ENCODE measurements around the gene THRAP3.

Gene THRAP3

GRCh38 chr1:36327421-36328087, 103.3 kb downstream of the THRAP3 start:
- Histone ChIP-seq H3K27me3 (ENCODE audit: insufficient read depth, poor library complexity, severe bottlenecking) (no peaks in the 10 kb centered on the region), H3K4me1 (ENCODE audit: insufficient read depth, poor library complexity, severe bottlenecking) (no peaks in the 10 kb centered on the region)
- TF ChIP-seq CTCF (IDR thresholded peaks at IDR 0.05; ENCODE audit: poor library complexity, severe bottlenecking), result no peak

GRCh38 chr1:36328088-36328480, 103.8 kb downstream of the THRAP3 start:
- Histone ChIP-seq H3K4me1 (ENCODE audit: insufficient read depth, poor library complexity, severe bottlenecking) (no peaks in the 10 kb centered on the region), H3K27me3 (ENCODE audit: insufficient read depth, poor library complexity, severe bottlenecking) (no peaks in the 10 kb centered on the region), H3K36me3 (ENCODE audit: low read depth) (no peaks in the 10 kb centered on the region), H3K27ac (ENCODE audit: poor library complexity, severe bottlenecking) (no peak overlapping the region), H3K4me3 (ENCODE audit: severe bottlenecking) (no peak overlapping the region), H3K9me3 (ENCODE audit: severe bottlenecking) (no peaks in the 10 kb centered on the region)
- no peak for TF ChIP-seq CTCF (IDR thresholded peaks at IDR 0.05; ENCODE audit: poor library complexity, severe bottlenecking)
- DNase-seq (ENCODE audit: low spot score), result no peak
- no peak for ATAC-seq (ENCODE audit: low read depth)

More at GRCh38 chr1:36327421-36328087, 103.3 kb downstream of the THRAP3 start:
- no peak overlapping the region for H3K27ac ChIP-seq (ENCODE audit: poor library complexity, severe bottlenecking)
- H3K4me3 ChIP-seq (ENCODE audit: severe bottlenecking), result no peak overlapping the region
- peak; percentile 44 for ATAC-seq (ENCODE audit: low read depth)
- H3K36me3 ChIP-seq (ENCODE audit: low read depth), result no peaks in the 10 kb centered on the region
- H3K9me3 ChIP-seq (ENCODE audit: severe bottlenecking), result no peaks in the 10 kb centered on the region
- DNase-seq (ENCODE audit: low spot score), result no peak

GRCh38 chr1:36328713-36329112, 104.5 kb downstream of the THRAP3 start:
- Histone ChIP-seq H3K4me3 (ENCODE audit: severe bottlenecking) (no peak overlapping the region), H3K36me3 (ENCODE audit: low read depth) (no peaks in the 10 kb centered on the region), H3K27me3 (ENCODE audit: insufficient read depth, poor library complexity, severe bottlenecking) (no peaks in the 10 kb centered on the region), H3K4me1 (ENCODE audit: insufficient read depth, poor library complexity, severe bottlenecking) (no peaks in the 10 kb centered on the region), H3K9me3 (ENCODE audit: severe bottlenecking) (no peaks in the 10 kb centered on the region), H3K27ac (ENCODE audit: poor library complexity, severe bottlenecking) (no peak overlapping the region)
- DNase-seq (ENCODE audit: low spot score) (no peak), ATAC-seq (ENCODE audit: low read depth) (no peak)
- no peak for TF ChIP-seq CTCF (IDR thresholded peaks at IDR 0.05; ENCODE audit: poor library complexity, severe bottlenecking)

- Histone ChIP-seq H3K36me3 (ENCODE audit: low read depth) (no peaks in the 10 kb centered on the region), H3K27ac (ENCODE audit: poor library complexity, severe bottlenecking) (no peak overlapping the region), H3K4me1 (ENCODE audit: insufficient read depth, poor library complexity, severe bottlenecking) (no peaks in the 10 kb centered on the region), H3K9me3 (ENCODE audit: severe bottlenecking) (no peaks in the 10 kb centered on the region), H3K4me3 (ENCODE audit: severe bottlenecking) (no peak overlapping the region), H3K27me3 (ENCODE audit: insufficient read depth, poor library complexity, severe bottlenecking) (no peaks in the 10 kb centered on the region)
- no peak for TF ChIP-seq CTCF (IDR thresholded peaks at IDR 0.05; ENCODE audit: poor library complexity, severe bottlenecking)
- DNase-seq (ENCODE audit: low spot score) (no peak), ATAC-seq (ENCODE audit: low read depth) (no peak)
Observed at GRCh38 chr1:36329817-36330216, 105.6 kb downstream of the THRAP3 start.

- H3K4me3 ChIP-seq (ENCODE audit: severe bottlenecking), result no peak overlapping the region
- H3K9me3 ChIP-seq (ENCODE audit: severe bottlenecking), result no peaks in the 10 kb centered on the region
- TF ChIP-seq CTCF (IDR thresholded peaks at IDR 0.05; ENCODE audit: poor library complexity, severe bottlenecking), result no peak
- H3K27ac ChIP-seq (ENCODE audit: poor library complexity, severe bottlenecking), result no peak overlapping the region
- H3K36me3 ChIP-seq (ENCODE audit: low read depth), result no peaks in the 10 kb centered on the region
- DNase-seq (ENCODE audit: low spot score) (no peak), ATAC-seq (ENCODE audit: low read depth) (no peak)
- no peaks in the 10 kb centered on the region for H3K4me1 ChIP-seq (ENCODE audit: insufficient read depth, poor library complexity, severe bottlenecking)
- no peaks in the 10 kb centered on the region for H3K27me3 ChIP-seq (ENCODE audit: insufficient read depth, poor library complexity, severe bottlenecking)
Observed at GRCh38 chr1:36330940-36331339, 106.7 kb downstream of the THRAP3 start.
